Measurements from ENCODE around the gene NPAS4. TPM values are rescaled to one million over a fixed set of nuclear protein-coding genes. Genes with fewer than 3 reads are reported as not detected.

The NPAS4 gene
- total RNA-seq, 1 experiment from 2014 or later, result 0.79 TPM

DNA sequence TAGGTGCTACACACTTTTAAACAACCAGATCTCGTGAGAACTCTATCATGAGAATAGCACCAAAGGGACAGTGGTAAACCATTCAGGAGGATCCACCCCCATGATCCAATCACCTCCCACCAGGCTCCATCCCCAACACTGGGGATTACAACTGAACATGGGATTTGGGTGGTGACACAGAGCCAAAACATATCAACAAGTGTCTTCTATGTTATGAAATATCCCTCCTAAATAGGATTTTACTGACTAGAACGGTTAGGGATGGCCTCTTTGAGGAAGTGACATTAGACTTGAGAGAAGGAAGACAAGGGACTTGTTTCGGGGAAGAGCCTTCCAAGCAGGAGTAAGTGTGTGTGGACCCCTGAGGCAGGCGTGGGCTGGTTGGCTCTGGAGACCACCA, 29.7 kb downstream of the NPAS4 start:
- ATAC-seq (no peak), DNase-seq (ENCODE audit: low spot score) (no peak)
- peaks cover 8% of the 10 kb centered on the region for H3K27me3 Mint-ChIP-seq (ENCODE audit: low read depth)
- ChIA-PET POLR2A (no interaction called here), CTCF (interaction anchor here (1.0 kb wide), 1 partner anchor 12 kb away, joined by 7 read pairs; the partner anchor contains the start of gene MRPL11)
- no peak overlapping the region for H3K4me3 Mint-ChIP-seq
- H3K9me3 Mint-ChIP-seq, result peaks cover 13% of the 10 kb centered on the region
- peaks cover 2% of the 10 kb centered on the region; the same call in 1 of the 2 replicates for H3K36me3 Mint-ChIP-seq
- TF ChIP-seq JUN (CRISPR knock-in tag; IDR thresholded peaks at IDR 0.05), result no peak
- TF ChIP-seq SMAD4 (CRISPR knock-in tag; IDR thresholded peaks at IDR 0.05), result no peak
- TF ChIP-seq, protein P1, sequence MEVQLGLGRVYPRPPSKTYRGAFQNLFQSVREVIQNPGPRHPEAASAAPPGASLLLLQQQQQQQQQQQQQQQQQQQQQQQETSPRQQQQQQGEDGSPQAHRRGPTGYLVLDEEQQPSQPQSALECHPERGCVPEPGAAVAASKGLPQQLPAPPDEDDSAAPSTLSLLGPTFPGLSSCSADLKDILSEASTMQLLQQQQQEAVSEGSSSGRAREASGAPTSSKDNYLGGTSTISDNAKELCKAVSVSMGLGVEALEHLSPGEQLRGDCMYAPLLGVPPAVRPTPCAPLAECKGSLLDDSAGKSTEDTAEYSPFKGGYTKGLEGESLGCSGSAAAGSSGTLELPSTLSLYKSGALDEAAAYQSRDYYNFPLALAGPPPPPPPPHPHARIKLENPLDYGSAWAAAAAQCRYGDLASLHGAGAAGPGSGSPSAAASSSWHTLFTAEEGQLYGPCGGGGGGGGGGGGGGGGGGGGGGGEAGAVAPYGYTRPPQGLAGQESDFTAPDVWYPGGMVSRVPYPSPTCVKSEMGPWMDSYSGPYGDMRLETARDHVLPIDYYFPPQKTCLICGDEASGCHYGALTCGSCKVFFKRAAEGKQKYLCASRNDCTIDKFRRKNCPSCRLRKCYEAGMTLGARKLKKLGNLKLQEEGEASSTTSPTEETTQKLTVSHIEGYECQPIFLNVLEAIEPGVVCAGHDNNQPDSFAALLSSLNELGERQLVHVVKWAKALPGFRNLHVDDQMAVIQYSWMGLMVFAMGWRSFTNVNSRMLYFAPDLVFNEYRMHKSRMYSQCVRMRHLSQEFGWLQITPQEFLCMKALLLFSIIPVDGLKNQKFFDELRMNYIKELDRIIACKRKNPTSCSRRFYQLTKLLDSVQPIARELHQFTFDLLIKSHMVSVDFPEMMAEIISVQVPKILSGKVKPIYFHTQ (CRISPR knock-in tag; IDR thresholded peaks at IDR 0.05), result no peak
- TF ChIP-seq, protein P2, sequence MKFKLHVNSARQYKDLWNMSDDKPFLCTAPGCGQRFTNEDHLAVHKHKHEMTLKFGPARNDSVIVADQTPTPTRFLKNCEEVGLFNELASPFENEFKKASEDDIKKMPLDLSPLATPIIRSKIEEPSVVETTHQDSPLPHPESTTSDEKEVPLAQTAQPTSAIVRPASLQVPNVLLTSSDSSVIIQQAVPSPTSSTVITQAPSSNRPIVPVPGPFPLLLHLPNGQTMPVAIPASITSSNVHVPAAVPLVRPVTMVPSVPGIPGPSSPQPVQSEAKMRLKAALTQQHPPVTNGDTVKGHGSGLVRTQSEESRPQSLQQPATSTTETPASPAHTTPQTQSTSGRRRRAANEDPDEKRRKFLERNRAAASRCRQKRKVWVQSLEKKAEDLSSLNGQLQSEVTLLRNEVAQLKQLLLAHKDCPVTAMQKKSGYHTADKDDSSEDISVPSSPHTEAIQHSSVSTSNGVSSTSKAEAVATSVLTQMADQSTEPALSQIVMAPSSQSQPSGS (CRISPR knock-in tag; IDR thresholded peaks at IDR 0.05; ENCODE audit: borderline replicate concordance, low read depth), result no peak
- no peak for TF ChIP-seq NR2C2 (CRISPR knock-in tag; IDR thresholded peaks at IDR 0.05)
- no peak for TF ChIP-seq ESRRA (CRISPR knock-in tag; IDR thresholded peaks at IDR 0.05; ENCODE audit: borderline replicate concordance)
- TF ChIP-seq OVOL2 (CRISPR knock-in tag; IDR thresholded peaks at IDR 0.05; ENCODE audit: borderline replicate concordance), result no peak
- TF ChIP-seq NR3C1 (CRISPR knock-in tag; conservative IDR thresholded peaks at IDR 0.05; ENCODE audit: low read depth), result no peak
- no peak for TF ChIP-seq SMAD3 (CRISPR knock-in tag; IDR thresholded peaks at IDR 0.05; ENCODE audit: borderline replicate concordance)
- TF ChIP-seq, protein P3, sequence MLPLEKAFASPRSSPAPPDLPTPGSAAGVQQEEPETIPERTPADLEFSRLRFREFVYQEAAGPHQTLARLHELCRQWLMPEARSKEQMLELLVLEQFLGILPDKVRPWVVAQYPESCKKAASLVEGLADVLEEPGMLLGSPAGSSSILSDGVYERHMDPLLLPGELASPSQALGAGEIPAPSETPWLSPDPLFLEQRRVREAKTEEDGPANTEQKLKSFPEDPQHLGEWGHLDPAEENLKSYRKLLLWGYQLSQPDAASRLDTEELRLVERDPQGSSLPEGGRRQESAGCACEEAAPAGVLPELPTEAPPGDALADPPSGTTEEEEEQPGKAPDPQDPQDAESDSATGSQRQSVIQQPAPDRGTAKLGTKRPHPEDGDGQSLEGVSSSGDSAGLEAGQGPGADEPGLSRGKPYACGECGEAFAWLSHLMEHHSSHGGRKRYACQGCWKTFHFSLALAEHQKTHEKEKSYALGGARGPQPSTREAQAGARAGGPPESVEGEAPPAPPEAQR (CRISPR knock-in tag; IDR thresholded peaks at IDR 0.05), result no peak
- TF ChIP-seq ZNF317 (CRISPR knock-in tag; IDR thresholded peaks at IDR 0.05; ENCODE audit: borderline replicate concordance, low read depth), result no peak
- TF ChIP-seq ZNF416 (CRISPR knock-in tag; IDR thresholded peaks at IDR 0.05), result no peak
- H3K27ac Mint-ChIP-seq, result no peak overlapping the region
- peaks cover 28% of the 10 kb centered on the region for H3K4me1 Mint-ChIP-seq

DNA sequence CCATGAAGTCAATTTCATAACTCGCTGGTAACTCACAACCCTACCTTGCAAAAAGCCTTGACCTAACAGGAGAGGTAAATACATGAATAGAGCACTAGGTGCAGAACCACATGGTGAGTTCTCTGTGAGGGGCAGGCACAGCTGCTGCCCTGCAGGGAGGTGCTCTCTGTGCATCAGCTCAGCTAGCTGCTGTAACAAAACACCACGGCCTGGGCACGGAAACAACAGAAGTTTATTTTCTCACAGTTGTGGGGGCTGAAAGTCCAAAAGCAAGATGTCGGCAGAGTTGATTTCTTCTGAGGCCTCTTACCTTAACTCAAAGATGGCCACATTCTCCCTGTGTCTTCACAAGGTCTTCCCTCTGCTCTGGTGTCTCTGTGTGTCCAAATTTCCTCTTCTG, 30.8 kb downstream of the NPAS4 start:
- Mint-ChIP-seq H3K4me1 (peaks cover 17% of the 10 kb centered on the region), H3K9me3 (peaks cover 10% of the 10 kb centered on the region), H3K36me3 (no peaks in the 10 kb centered on the region), H3K4me3 (no peak overlapping the region), H3K27me3 (ENCODE audit: low read depth) (peaks cover 8% of the 10 kb centered on the region), H3K27ac (no peak overlapping the region)
- ATAC-seq (no peak), DNase-seq (ENCODE audit: low spot score) (no peak)
- ChIA-PET CTCF (interaction anchor here (1.7 kb wide), 1 partner anchor 12 kb away, joined by 7 read pairs; the partner anchor contains the start of gene MRPL11), POLR2A (no interaction called here)
- TF ChIP-seq NFYB (CRISPR knock-in tag; conservative IDR thresholded peaks at IDR 0.05; ENCODE audit: low read depth) (no peak), ZNF423 (CRISPR knock-in tag; IDR thresholded peaks at IDR 0.05) (no peak), SMAD4 (CRISPR knock-in tag; IDR thresholded peaks at IDR 0.05) (no peak), ZNF138 (CRISPR knock-in tag; conservative IDR thresholded peaks at IDR 0.05) (no peak), IRF2 (CRISPR knock-in tag; IDR thresholded peaks at IDR 0.05; ENCODE audit: borderline replicate concordance, low read depth) (no peak)
- TF ChIP-seq, protein P4, sequence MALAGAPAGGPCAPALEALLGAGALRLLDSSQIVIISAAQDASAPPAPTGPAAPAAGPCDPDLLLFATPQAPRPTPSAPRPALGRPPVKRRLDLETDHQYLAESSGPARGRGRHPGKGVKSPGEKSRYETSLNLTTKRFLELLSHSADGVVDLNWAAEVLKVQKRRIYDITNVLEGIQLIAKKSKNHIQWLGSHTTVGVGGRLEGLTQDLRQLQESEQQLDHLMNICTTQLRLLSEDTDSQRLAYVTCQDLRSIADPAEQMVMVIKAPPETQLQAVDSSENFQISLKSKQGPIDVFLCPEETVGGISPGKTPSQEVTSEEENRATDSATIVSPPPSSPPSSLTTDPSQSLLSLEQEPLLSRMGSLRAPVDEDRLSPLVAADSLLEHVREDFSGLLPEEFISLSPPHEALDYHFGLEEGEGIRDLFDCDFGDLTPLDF (CRISPR knock-in tag; IDR thresholded peaks at IDR 0.05), result no peak
- TF ChIP-seq, protein P5, sequence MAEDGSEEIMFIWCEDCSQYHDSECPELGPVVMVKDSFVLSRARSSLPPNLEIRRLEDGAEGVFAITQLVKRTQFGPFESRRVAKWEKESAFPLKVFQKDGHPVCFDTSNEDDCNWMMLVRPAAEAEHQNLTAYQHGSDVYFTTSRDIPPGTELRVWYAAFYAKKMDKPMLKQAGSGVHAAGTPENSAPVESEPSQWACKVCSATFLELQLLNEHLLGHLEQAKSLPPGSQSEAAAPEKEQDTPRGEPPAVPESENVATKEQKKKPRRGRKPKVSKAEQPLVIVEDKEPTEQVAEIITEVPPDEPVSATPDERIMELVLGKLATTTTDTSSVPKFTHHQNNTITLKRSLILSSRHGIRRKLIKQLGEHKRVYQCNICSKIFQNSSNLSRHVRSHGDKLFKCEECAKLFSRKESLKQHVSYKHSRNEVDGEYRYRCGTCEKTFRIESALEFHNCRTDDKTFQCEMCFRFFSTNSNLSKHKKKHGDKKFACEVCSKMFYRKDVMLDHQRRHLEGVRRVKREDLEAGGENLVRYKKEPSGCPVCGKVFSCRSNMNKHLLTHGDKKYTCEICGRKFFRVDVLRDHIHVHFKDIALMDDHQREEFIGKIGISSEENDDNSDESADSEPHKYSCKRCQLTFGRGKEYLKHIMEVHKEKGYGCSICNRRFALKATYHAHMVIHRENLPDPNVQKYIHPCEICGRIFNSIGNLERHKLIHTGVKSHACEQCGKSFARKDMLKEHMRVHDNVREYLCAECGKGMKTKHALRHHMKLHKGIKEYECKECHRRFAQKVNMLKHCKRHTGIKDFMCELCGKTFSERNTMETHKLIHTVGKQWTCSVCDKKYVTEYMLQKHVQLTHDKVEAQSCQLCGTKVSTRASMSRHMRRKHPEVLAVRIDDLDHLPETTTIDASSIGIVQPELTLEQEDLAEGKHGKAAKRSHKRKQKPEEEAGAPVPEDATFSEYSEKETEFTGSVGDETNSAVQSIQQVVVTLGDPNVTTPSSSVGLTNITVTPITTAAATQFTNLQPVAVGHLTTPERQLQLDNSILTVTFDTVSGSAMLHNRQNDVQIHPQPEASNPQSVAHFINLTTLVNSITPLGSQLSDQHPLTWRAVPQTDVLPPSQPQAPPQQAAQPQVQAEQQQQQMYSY (CRISPR knock-in tag; IDR thresholded peaks at IDR 0.05), result no peak
- TF ChIP-seq, protein P6, sequence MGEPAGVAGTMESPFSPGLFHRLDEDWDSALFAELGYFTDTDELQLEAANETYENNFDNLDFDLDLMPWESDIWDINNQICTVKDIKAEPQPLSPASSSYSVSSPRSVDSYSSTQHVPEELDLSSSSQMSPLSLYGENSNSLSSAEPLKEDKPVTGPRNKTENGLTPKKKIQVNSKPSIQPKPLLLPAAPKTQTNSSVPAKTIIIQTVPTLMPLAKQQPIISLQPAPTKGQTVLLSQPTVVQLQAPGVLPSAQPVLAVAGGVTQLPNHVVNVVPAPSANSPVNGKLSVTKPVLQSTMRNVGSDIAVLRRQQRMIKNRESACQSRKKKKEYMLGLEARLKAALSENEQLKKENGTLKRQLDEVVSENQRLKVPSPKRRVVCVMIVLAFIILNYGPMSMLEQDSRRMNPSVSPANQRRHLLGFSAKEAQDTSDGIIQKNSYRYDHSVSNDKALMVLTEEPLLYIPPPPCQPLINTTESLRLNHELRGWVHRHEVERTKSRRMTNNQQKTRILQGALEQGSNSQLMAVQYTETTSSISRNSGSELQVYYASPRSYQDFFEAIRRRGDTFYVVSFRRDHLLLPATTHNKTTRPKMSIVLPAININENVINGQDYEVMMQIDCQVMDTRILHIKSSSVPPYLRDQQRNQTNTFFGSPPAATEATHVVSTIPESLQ (CRISPR knock-in tag; IDR thresholded peaks at IDR 0.05), result no peak
- TF ChIP-seq, protein P7, sequence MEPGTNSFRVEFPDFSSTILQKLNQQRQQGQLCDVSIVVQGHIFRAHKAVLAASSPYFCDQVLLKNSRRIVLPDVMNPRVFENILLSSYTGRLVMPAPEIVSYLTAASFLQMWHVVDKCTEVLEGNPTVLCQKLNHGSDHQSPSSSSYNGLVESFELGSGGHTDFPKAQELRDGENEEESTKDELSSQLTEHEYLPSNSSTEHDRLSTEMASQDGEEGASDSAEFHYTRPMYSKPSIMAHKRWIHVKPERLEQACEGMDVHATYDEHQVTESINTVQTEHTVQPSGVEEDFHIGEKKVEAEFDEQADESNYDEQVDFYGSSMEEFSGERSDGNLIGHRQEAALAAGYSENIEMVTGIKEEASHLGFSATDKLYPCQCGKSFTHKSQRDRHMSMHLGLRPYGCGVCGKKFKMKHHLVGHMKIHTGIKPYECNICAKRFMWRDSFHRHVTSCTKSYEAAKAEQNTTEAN (CRISPR knock-in tag; IDR thresholded peaks at IDR 0.05), result no peak
